RWPE2 (cell line): Measurements from ENCODE around the gene C5orf34.

Experiments
- ATAC-seq: fragments of 200-7000 bp; cut with Tn5 transposase; 3 replicates; pipeline ENCODE4 v1.9.1; 2021; ENCODE audit warnings: low read depth
- DNase-seq: peaks from one replicate; pipeline ENCODE4 v3.0.0-alpha.2; 2020; ENCODE audit warnings: low spot score
- H3K27ac ChIP-seq: fragments of 450-650 bp; 2 replicates; pipeline ENCODE4 v1.5.1; 2017; ENCODE audit warnings: mild to moderate bottlenecking; ENCODE audit not compliant: poor library complexity, severe bottlenecking
- H3K27me3 ChIP-seq: fragments of 250-450 bp; sonication (Bioruptor Pico); 2 replicates; pipeline ENCODE4 v1.5.1; 2021; ENCODE audit warnings: mild to moderate bottlenecking, moderate library complexity; ENCODE audit not compliant: insufficient read depth, poor library complexity, severe bottlenecking
- H3K36me3 ChIP-seq: fragments of 250-450 bp; sonication (Bioruptor Pico); 2 replicates; pipeline ENCODE4 v1.5.1; 2020; ENCODE audit warnings: low read depth, mild to moderate bottlenecking, moderate library complexity
- H3K4me1 ChIP-seq: fragments of 250-450 bp; sonication (Bioruptor Pico); 2 replicates; pipeline ENCODE4 v1.5.1; 2021; ENCODE audit warnings: mild to moderate bottlenecking, moderate library complexity; ENCODE audit not compliant: insufficient read depth, poor library complexity, severe bottlenecking
- H3K4me3 ChIP-seq: fragments of 250-450 bp; sonication (Bioruptor Pico); 2 replicates; pipeline ENCODE4 v1.5.1; 2021; ENCODE audit warnings: mild to moderate bottlenecking, moderate library complexity; ENCODE audit not compliant: severe bottlenecking
- H3K9me3 ChIP-seq: fragments of 250-450 bp; sonication (Bioruptor Pico); 2 replicates; pipeline ENCODE4 v1.5.1; 2021; ENCODE audit warnings: mild to moderate bottlenecking, moderate library complexity; ENCODE audit not compliant: severe bottlenecking
- CTCF ChIP-seq: fragments of 450-650 bp; IDR thresholded peaks from one replicate; pipeline ENCODE4 v1.5.1; 2017; ENCODE audit warnings: mild to moderate bottlenecking, moderate library complexity; ENCODE audit not compliant: poor library complexity, severe bottlenecking

The C5orf34 gene

GRCh38 chr5:43484106-43484849 lies 30.7 kb downstream of the C5orf34 start:
- H3K27ac ChIP-seq: peak overlapping the region; percentile 61
- H3K27me3 ChIP-seq: no peaks in the 10 kb centered on the region
- H3K4me3 ChIP-seq: peak overlapping the region; percentile 90
- peak; percentile 72 for ATAC-seq
- H3K36me3 ChIP-seq: peaks cover 31% of the 10 kb centered on the region
- peak; percentile 83 for DNase-seq
- peak; percentile 98 for TF ChIP-seq CTCF
- peaks cover 10% of the 10 kb centered on the region for H3K4me1 ChIP-seq
- H3K9me3 ChIP-seq: no peaks in the 10 kb centered on the region

- no peak for TF ChIP-seq CTCF
- Histone ChIP-seq H3K27me3 (no peaks in the 10 kb centered on the region), H3K4me3 (peak within 1 kb of the TSS; percentile 90), H3K36me3 (peaks cover 31% of the 10 kb centered on the region), H3K9me3 (no peaks in the 10 kb centered on the region), H3K4me1 (peaks cover 10% of the 10 kb centered on the region), H3K27ac (peak within 1 kb of the TSS; percentile 61)
- DNase-seq (peak; percentile 91), ATAC-seq (peak; percentile 94)
These were observed 31.4 kb downstream of the C5orf34 start, which contains the start of gene TMEM267 for GRCh38 chr5:43483298-43484105. TMEM267 (minus strand) TSS chr5:43483865; CDS start chr5:43453969, 29,896 bp downstream.

GRCh38 chr5:43482490-43483297 lies 32.3 kb downstream of the C5orf34 start:
- H3K9me3 ChIP-seq: no peaks in the 10 kb centered on the region
- peaks cover 10% of the 10 kb centered on the region for H3K4me1 ChIP-seq
- ATAC-seq: no peak
- no peak for DNase-seq
- no peak for TF ChIP-seq CTCF
- H3K36me3 ChIP-seq: peaks cover 28% of the 10 kb centered on the region
- H3K4me3 ChIP-seq: peak overlapping the region; percentile 90
- H3K27me3 ChIP-seq: no peaks in the 10 kb centered on the region
- peak overlapping the region; percentile 61 for H3K27ac ChIP-seq

- H3K9me3 ChIP-seq: peaks cover 10% of the 10 kb centered on the region
- no peaks in the 10 kb centered on the region for H3K27me3 ChIP-seq
- no peaks in the 10 kb centered on the region for H3K4me1 ChIP-seq
- H3K27ac ChIP-seq: no peak overlapping the region
- no peak overlapping the region for H3K4me3 ChIP-seq
- ATAC-seq (no peak), DNase-seq (no peak)
- peaks cover 55% of the 10 kb centered on the region for H3K36me3 ChIP-seq
- peak; percentile 16 for TF ChIP-seq CTCF
These were observed 45.1 kb downstream of the C5orf34 start for GRCh38 chr5:43469671-43470391.
